Smooth muscle cell of the umbilical artery (primary cell): ENCODE results near the gene STX3. TPM values are rescaled to one million over a fixed set of nuclear protein-coding genes. Genes with fewer than 3 reads are reported as not detected.

Source experiments
- total RNA-seq: library from RNA; depleted of rRNA; stranded (reverse); fragments of >200 nt; gene quantifications from 2 replicates; pipeline ENCODE4 v1.2.3, GENCODE V29; 2014

Gene STX3
- 22.0 and 34.0 TPM in 2 replicates for total RNA-seq

DNA sequence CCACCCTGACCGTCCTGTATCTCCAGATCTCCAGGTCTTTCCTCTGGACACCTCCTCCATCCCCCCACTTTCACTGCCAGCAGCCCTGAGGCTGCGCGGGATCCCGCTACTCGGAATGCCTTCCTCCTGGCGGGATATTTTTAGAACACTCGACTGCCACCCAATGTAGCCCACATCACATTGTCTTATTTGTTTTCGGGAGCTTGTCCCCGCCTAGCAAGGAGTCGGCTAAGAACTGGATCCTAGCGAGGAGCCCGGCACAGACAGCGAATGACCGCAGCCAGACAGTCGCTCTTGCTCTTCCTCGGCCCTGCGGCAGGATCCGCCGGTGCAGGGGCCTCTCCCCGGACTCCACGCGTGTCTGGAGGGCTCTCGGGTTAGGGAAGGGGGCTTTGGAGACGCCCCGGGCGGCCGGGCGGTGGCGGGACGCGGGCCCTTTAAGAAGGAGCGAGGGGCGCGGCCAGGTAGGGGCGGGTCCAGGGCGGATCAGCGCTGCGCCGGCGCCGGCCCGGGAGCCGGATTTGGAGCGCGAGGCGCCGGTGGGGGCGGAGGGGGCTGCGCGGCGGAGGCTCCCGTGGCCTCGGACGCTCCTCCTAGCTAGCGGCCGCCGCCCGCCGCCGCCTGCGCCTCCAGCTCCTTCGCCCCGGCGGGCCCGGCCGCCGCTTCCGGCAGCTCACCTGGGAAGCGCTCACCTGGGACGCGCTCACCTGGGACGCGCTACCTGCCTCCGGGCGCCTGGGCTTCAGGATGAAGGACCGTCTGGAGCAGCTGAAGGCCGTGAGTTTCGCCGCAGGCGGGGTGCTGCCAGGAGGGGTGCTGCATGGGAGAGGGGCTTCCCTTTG, at the start of gene STX3:
Gene STX3 (plus strand): TSS at position 518 of the 842 bp plus-strand sequence. CDS start 230 bp downstream, at position 748.

DNA sequence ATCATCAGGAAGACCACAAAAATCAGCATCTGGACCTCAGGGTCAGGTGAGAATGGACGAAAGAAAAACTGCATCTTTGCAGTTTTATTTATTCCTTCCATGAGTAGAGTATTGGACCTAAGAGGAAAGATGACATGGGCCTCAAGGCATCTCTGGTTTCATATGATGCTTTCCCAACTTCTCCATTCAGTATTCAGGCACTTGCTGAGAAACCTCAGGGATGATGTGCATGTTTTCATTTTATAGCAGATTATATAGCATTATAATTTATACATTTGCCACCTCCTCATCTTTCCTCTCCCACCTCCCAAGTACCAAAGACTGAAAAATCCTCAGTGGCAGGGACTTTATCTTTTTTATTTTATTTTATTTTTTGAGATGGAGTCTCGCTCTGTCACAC, 41.4 kb upstream of the STX3 start, which contains the start of gene OR10V1:
Gene OR10V1 (minus strand): TSS at position 101 of the 400 bp plus-strand sequence. CDS start 0 bp downstream, at position 101.

DNA sequence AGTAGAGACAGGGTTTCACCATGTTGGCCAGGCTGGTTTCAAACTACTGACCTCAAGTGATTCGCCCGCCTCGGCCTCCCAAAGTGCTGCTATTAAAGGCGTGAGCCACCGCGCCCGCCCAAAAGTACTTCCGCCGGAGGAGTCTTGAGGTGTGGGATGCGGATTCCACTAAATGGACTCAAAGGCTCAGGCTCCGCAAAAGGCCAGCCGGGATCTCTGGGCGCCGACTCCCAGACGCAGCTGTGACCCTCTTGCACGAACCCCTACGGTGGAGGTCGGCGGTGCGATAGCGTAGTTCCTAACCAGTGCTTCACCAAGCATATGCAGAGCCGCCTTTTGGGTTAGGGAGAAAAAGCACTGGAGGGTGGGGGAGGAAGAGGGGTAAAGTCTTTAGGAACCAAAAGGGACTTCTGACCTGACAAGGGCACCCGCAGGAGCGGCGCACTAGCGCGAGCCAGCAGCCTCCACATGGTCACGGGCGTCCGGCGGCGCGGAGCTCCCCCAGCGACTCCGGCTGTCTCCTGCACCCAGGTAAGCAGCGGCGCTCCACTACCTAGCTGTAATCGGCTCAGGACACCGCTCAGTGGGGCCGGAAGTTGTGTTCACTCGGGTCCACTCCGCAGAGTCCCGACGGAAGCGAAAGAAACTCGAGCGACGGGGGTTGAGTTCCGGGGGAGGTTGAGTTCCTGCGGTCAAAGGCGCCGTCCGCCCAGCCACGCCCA, 55.2 kb downstream of the STX3 start, which contains the start of gene MRPL16:
Gene MRPL16 (minus strand): TSS at position 590 of the 722 bp plus-strand sequence. CDS start 120 bp downstream, at position 470.

DNA sequence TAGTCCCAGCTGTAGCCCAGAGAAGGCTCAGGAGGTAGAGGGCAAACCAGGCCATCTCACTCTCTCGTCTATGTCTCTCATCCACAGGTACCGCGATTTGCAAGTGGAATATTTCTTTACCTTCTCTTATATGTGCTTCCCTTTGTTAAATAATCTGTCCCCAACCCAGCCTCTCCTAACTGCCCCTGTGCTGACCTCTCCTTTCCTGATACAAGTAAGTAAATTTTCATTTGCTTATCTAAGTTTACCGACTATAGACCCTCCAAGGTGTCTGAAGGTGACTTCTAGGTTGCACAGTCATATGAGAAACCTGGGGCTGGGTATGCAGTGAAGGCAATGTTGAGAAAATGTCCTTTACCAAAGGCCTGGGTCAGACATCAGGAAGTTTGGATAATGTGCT, 90.2 kb downstream of the STX3 start, which contains the start of gene CBLIF:
Gene CBLIF (minus strand): TSS at position 101 of the 400 bp plus-strand sequence. CDS start 46 bp downstream, at position 55.

Other genes starting within 250 kb of the STX3 start
- gene OR4D9, start 243.8 kb upstream of the STX3 start, total RNA-seq = not detected in 2 replicates
- 43.4 and 64.6 TPM in 2 replicates for gene OSBP, start 139.6 kb upstream of the STX3 start, total RNA-seq
- 6.8 and 11.9 TPM in 2 replicates for gene PATL1, start 86.3 kb upstream of the STX3 start, total RNA-seq
- not detected in 2 replicates for gene OR10V1, start 41.5 kb upstream of the STX3 start, total RNA-seq
- gene MRPL16, start 55.4 kb downstream of the STX3 start, total RNA-seq = 24.2 and 27.3 TPM in 2 replicates
- gene CBLIF, start 90.1 kb downstream of the STX3 start, total RNA-seq = not detected in 2 replicates
- not detected in 2 replicates for gene TCN1, start 111.1 kb downstream of the STX3 start, total RNA-seq
- not detected in 2 replicates for gene OOSP3, start 123.4 kb downstream of the STX3 start, total RNA-seq
- not detected in 2 replicates for gene OOSP1, start 183.1 kb downstream of the STX3 start, total RNA-seq
- not detected in 2 replicates for gene OOSP4A, start 208.7 kb downstream of the STX3 start, total RNA-seq